ENCODE data around the gene ILDR2. TPM values are rescaled to one million over a fixed set of nuclear protein-coding genes. Genes with fewer than 3 reads are reported as not detected.

Gene ILDR2
- total and polyA plus RNA-seq, 9 of the 15 experiments (the other 6 are each of a cell fraction or from before 2014, with no cell fraction given), result 0.03 to 0.31 (median 0.18) TPM; not detected in 2

DNA sequence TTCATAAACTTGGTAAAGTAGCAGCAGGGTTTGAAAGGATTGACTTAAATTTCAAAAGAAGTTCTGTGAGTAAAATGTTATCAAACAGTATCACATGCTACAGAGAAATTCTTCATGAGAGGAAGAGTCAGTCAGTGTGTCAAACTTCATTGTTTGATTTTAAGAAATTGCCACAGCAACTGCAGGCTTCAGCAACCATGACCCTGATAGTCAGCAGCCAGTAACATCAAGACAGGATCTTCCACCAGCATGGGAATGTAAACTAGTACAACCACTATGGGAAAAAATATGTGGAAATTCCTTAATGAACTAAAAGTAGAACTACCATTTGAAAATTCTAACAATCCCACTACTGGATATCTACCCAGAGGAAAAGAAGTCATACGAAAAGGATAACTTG, 25.2 kb upstream of the ILDR2 start:
- 0% methylated on average over 1 of the region's 1 CpG for WGBS (ENCODE audit: insufficient coverage, low coverage, missing lambda C conversion rate)
- DNase-seq (ENCODE audit: extremely low read depth in 1 of 4, low spot score in 3 of 4), result no peak
- CTCF ChIA-PET (ENCODE audit: low intra/inter-chr PET ratio), result no interaction called here

More for the DNA sequence above, 25.2 kb upstream of the ILDR2 start:
- no peak overlapping the region for H2AFZ ChIP-seq (ENCODE audit: low read depth, low read length)
- no peak overlapping the region for H3K9ac ChIP-seq (ENCODE audit: insufficient read depth in 1 of 2, low read depth in 2 of 2, low read length in 2 of 2)
- no peaks in the 10 kb centered on the region for H4K20me1 ChIP-seq (replicated peaks; ENCODE audit: control insufficient read depth, insufficient read depth, low read length)
- no peaks in the 10 kb centered on the region for H3K9me1 ChIP-seq (ENCODE audit: control insufficient read depth, insufficient read depth, low read length)
- intact Hi-C loops (cut with micrococcal nuclease) (no loop called here), in situ Hi-C loops (cut with MboI) (no loop called here)
- H3K79me2 ChIP-seq (ENCODE audit: control insufficient read depth, insufficient read depth, low read length), result no peaks in the 10 kb centered on the region
- no peaks in the 10 kb centered on the region for H3K36me3 ChIP-seq (ENCODE audit: control insufficient read depth, insufficient read depth, low read length)
- H3K9me3 ChIP-seq (replicated peaks; ENCODE audit: control insufficient read depth, insufficient read depth, low read depth, low read length), result no peaks in the 10 kb centered on the region
- peaks cover 0 to 4% of the 10 kb centered on the region in 2 experiments; a peak in 1 of 5 replicates for H3K27me3 ChIP-seq (ENCODE audit: control insufficient read depth in 2 of 2, insufficient read depth in 2 of 2, low read length in 2 of 2)
- POLR2A ChIA-PET, result interaction anchor here (1.3 kb wide), 1 partner anchor 43 kb away, joined by 4 read pairs; no protein-coding TSS in a partner anchor
- TF ChIP-seq PRMT5 (CRISPR knock-in tag; IDR thresholded peaks at IDR 0.05), result no peak
- TF ChIP-seq ZNF589 (CRISPR knock-in tag; IDR thresholded peaks at IDR 0.05; ENCODE audit: low read depth), result no peak
- TF ChIP-seq HMGN3 (IDR thresholded peaks at IDR 0.05; ENCODE audit: borderline replicate concordance, extremely low read depth, insufficient read length, low read depth, low read length), result no peak
- no peak for TF ChIP-seq NCOA2 (IDR thresholded peaks at IDR 0.05; ENCODE audit: partially characterized antibody in 2 of 2)
- TF ChIP-seq TCF7L2 (IDR thresholded peaks at IDR 0.05; ENCODE audit: low read depth, low read length), result no peak
- no peak for TF ChIP-seq TOE1 (IDR thresholded peaks at IDR 0.05; ENCODE audit: borderline replicate concordance)
- no peak for TF ChIP-seq TOE1 (CRISPR knock-in tag; IDR thresholded peaks at IDR 0.05; ENCODE audit: borderline replicate concordance, low read depth)
- no peak for TF ChIP-seq ZNF644 (tag; IDR thresholded peaks at IDR 0.05; ENCODE audit: low read depth)
- no peak for TF ChIP-seq RBM17 (IDR thresholded peaks at IDR 0.05; ENCODE audit: borderline replicate concordance, low read depth, low read length)
- TF ChIP-seq ZNF23 (CRISPR knock-in tag; IDR thresholded peaks at IDR 0.05), result no peak
- TF ChIP-seq GABPB1 (CRISPR knock-in tag; IDR thresholded peaks at IDR 0.05), result no peak
- no peak for TF ChIP-seq TRIM28 (IDR thresholded peaks at IDR 0.05)
- TF ChIP-seq HDAC1 (IDR thresholded peaks at IDR 0.05), result no peak
- TF ChIP-seq HMBOX1 (IDR thresholded peaks at IDR 0.05), result no peak
- no peak for TF ChIP-seq WHSC1 (IDR thresholded peaks at IDR 0.05; ENCODE audit: low read length)
- no peak for TF ChIP-seq HDAC6 (IDR thresholded peaks at IDR 0.05; ENCODE audit: low read depth, low read length)
- TF ChIP-seq GATAD2B (IDR thresholded peaks at IDR 0.05; ENCODE audit: borderline replicate concordance), result no peak
- no peak overlapping the region for H3K4me3 ChIP-seq
- ATAC-seq (no peak), FAIRE-seq (no peak)
- H3K4me1 ChIP-seq (replicated peaks in 1 of 2; ENCODE audit: control insufficient read depth in 2 of 2, insufficient read depth in 2 of 2, low read length in 2 of 2), result no peaks in the 10 kb centered on the region
- BruUV-seq (replicated peaks), result no TSS peak
- no peak overlapping the region for H3K4me2 ChIP-seq (ENCODE audit: insufficient read depth, low read length)
- H3K27ac ChIP-seq (ENCODE audit: extremely low read depth, low read depth, low read length), result no peak overlapping the region

All from K562 (cell line).